Astrocyte of the cerebellum (primary cell): ENCODE results near the gene MSL3.

ENCODE experiments used
- DNase-seq: peaks from one replicate; pipeline ENCODE4 v3.0.0-alpha.2; 2011; ENCODE audit warnings: low read depth
- H3K4me3 ChIP-seq: 2 replicates; pipeline ENCODE4 v1.5.1; 2011; ENCODE audit warnings: mild to moderate bottlenecking, low read depth, low read length, moderate library complexity
- CTCF ChIP-seq: IDR thresholded peaks from 2 replicates; pipeline ENCODE4 v1.5.1; 2012; ENCODE audit warnings: low read length, low read depth, moderate library complexity, mild to moderate bottlenecking; ENCODE audit errors: missing control alignments
- in situ Hi-C: cut with HindIII; loops from 2 replicates; pipeline ENCODE4 v1.10.0; 2017; ENCODE audit warnings: low sequenced_read_pairs

The MSL3 gene

GRCh38 chrX:11766487-11766886, 8.4 kb downstream of the MSL3 start:
- no peak for TF ChIP-seq CTCF
- in situ Hi-C loops = loop anchor here (25.0 kb wide), 1 partner anchor 229 kb away; no protein-coding TSS in a partner anchor
- H3K4me3 ChIP-seq = no peak overlapping the region
- no peak for DNase-seq

GRCh38 chrX:11768039-11768438, 10.0 kb downstream of the MSL3 start:
- no peak for DNase-seq
- no peak overlapping the region for H3K4me3 ChIP-seq
- in situ Hi-C loops = loop anchor here (25.0 kb wide), 1 partner anchor 231 kb away; no protein-coding TSS in a partner anchor
- TF ChIP-seq CTCF = no peak

- peak; percentile 83 for TF ChIP-seq CTCF
- no peak overlapping the region for H3K4me3 ChIP-seq
- in situ Hi-C loops = loop anchor here (25.0 kb wide), 1 partner anchor 233 kb away; no protein-coding TSS in a partner anchor
- peak; percentile 26 for DNase-seq
Measured at GRCh38 chrX:11770320-11770719, 12.3 kb downstream of the MSL3 start.

GRCh38 chrX:11778230-11778629, 20.2 kb downstream of the MSL3 start:
- no peak for DNase-seq

GRCh38 chrX:11781133-11781532, 23.1 kb downstream of the MSL3 start:
- H3K4me3 ChIP-seq = no peak overlapping the region
- no peak for DNase-seq
- in situ Hi-C loops = no loop called here
- TF ChIP-seq CTCF = no peak

More at GRCh38 chrX:11778230-11778629, 20.2 kb downstream of the MSL3 start:
- TF ChIP-seq CTCF = no peak
- H3K4me3 ChIP-seq = no peak overlapping the region
- in situ Hi-C loops = no loop called here

GRCh38 chrX:11781734-11782370, 23.8 kb downstream of the MSL3 start:
- TF ChIP-seq CTCF = no peak
- H3K4me3 ChIP-seq = no peak overlapping the region
- no peak for DNase-seq
- in situ Hi-C loops = no loop called here
